ENCODE data around the gene HNRNPA2B1.
"Not testable (repeated sequence)": the region's sequence is repeated elsewhere in the genome, so short reads cannot be mapped to it uniquely, and the experiment has no call there.

HNRNPA2B1 gene

GRCh38 chr7:26166684-26167266, 33.8 kb downstream of the HNRNPA2B1 start:
- DNase-seq (ENCODE audit: low spot score), result no peak

- DNase-seq (ENCODE audit: low spot score), result no peak
Measured at GRCh38 chr7:26165950-26166683, 34.4 kb downstream of the HNRNPA2B1 start.

- not testable (repeated sequence) for DNase-seq (ENCODE audit: low spot score)
Measured at GRCh38 chr7:26163804-26164203, 36.7 kb downstream of the HNRNPA2B1 start.

GRCh38 chr7:26162431-26162830, 38.1 kb downstream of the HNRNPA2B1 start:
- no peak for DNase-seq (ENCODE audit: low spot score)

GRCh38 chr7:26160896-26161295, 39.6 kb downstream of the HNRNPA2B1 start:
- DNase-seq (ENCODE audit: low spot score), result no peak

GRCh38 chr7:26159243-26159642, 41.3 kb downstream of the HNRNPA2B1 start:
- no peak for DNase-seq (ENCODE audit: low spot score)

GRCh38 chr7:26157520-26158105, 42.9 kb downstream of the HNRNPA2B1 start:
- no peak for DNase-seq (ENCODE audit: low spot score)

- DNase-seq (ENCODE audit: low spot score), result peak; percentile 50
Measured at GRCh38 chr7:26156451-26157420, 43.8 kb downstream of the HNRNPA2B1 start.

- no peak for DNase-seq (ENCODE audit: low spot score)
Measured at GRCh38 chr7:26155531-26156375, 44.8 kb downstream of the HNRNPA2B1 start.

- no peak for DNase-seq (ENCODE audit: low spot score)
Measured at GRCh38 chr7:26153823-26154783, 46.4 kb downstream of the HNRNPA2B1 start.

GRCh38 chr7:26153241-26153822, 47.2 kb downstream of the HNRNPA2B1 start:
- no peak for DNase-seq (ENCODE audit: low spot score)

- DNase-seq (ENCODE audit: low spot score), result not testable (repeated sequence)
Measured at GRCh38 chr7:26152782-26153240, 47.7 kb downstream of the HNRNPA2B1 start.

- DNase-seq (ENCODE audit: low spot score), result peak; percentile 87
Measured at GRCh38 chr7:26151953-26152781, 48.4 kb downstream of the HNRNPA2B1 start, which contains the start of gene NFE2L3. Gene NFE2L3, plus strand, starts transcription at chr7:26152198. Its CDS starts 301 bp downstream, at chr7:26152499.

- no peak for DNase-seq (ENCODE audit: low spot score)
Measured at GRCh38 chr7:26151650-26151952, 48.9 kb downstream of the HNRNPA2B1 start.

GRCh38 chr7:26151096-26151495, 49.5 kb downstream of the HNRNPA2B1 start:
- no peak for DNase-seq (ENCODE audit: low spot score)

GRCh38 chr7:26149391-26149977, 51.1 kb downstream of the HNRNPA2B1 start:
- no peak for DNase-seq (ENCODE audit: low spot score)

- not testable (repeated sequence) for DNase-seq (ENCODE audit: low spot score)
Measured at GRCh38 chr7:26148307-26148700, 52.2 kb downstream of the HNRNPA2B1 start.

- DNase-seq (ENCODE audit: low spot score), result not testable (repeated sequence)
Measured at GRCh38 chr7:26147646-26148306, 52.8 kb downstream of the HNRNPA2B1 start.

Data from hematopoietic multipotent progenitor cell treated with erythropoietin and hydrocortisone succinate and interleukin-3 and kit ligand, for 15 days (in vitro differentiated cells).